ENCODE measurements around the gene NEU4.

Gene NEU4

DNA sequence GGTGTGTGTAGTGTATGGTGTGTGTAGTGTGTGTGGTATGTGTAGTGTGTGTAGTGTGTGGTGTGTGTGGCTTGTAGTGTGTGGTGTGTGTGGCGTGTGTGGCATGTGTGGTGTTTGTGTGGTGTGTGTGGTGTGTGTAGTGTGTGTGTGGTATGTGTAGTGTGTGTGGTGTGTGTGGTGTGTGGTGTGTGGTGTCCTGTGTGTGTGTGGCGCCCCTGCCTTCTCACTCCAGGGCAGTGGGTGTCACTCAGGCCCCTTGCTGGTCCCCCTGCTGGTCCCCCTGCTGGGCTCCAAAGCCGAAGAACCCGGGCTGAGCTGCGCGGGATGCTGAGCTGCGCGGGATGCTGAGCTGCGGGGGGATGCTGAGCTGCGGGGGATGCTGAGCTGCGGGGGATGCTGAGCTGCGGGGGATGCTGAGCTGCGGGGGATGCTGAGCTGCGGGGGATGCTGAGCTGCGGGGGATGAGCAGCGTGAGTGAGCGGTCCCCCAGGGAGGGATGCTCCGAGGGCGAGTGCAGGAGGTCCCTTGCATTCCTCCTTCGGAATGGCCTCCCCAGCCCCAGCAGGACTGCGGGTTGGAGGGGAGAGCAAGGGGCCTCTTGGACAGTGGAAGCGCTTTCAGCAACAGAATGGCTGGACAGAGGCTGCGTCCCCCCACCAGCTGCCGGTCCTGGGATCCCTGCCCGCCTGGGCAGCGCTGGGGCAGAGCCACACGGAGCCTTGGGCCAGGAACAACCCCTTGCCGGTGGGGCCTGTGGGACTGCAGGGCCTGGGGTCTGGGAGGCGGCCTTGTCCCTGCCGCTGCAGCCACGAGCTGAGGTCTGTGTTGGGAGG is 57.2 kb downstream of the NEU4 start:
- no peak for DNase-seq
